Activated CD8-positive, alpha-beta T cell treated with anti-CD3 and anti-CD28 coated beads for 36 hours (primary cell): ENCODE measurements around the gene ST3GAL3. TPM values are rescaled to one million over a fixed set of nuclear protein-coding genes. Genes with fewer than 3 reads are reported as not detected.
"Not testable (repeated sequence)": the region's sequence is repeated elsewhere in the genome, so short reads cannot be mapped to it uniquely, and the experiment has no call there.

ENCODE experiments used
- ATAC-seq: fragments of 200-7000 bp; cut with Tn5 transposase; one replicate; pipeline ENCODE4 v1.10.0; 2021; ENCODE audit warnings: mild to moderate bottlenecking, moderate library complexity
- CTCF ChIA-PET: fragments of 350-600 bp; sonication (Branson Sonifier 250); formaldehyde crosslinking; loops from one replicate; lab custom pipeline; 2021; ENCODE audit warnings: antibody characterized with exemption; lab: Charles Lee
- POLR2A ChIA-PET: fragments of 350-600 bp; sonication (Branson Sonifier 250); formaldehyde crosslinking; loops from one replicate; lab custom pipeline; 2021; ENCODE audit warnings: antibody characterized with exemption; lab: Charles Lee
- DNase-seq: peaks from one replicate; pipeline ENCODE4 v3.0.0-alpha.2; 2020
- H3K27ac Mint-ChIP-seq: one replicate; pipeline ENCODE4 v1.8.0; 2021; ENCODE audit warnings: mild to moderate bottlenecking, mixed read lengths
- H3K27me3 Mint-ChIP-seq: one replicate; pipeline ENCODE4 v1.8.0; 2021; ENCODE audit warnings: mixed read lengths
- H3K36me3 Mint-ChIP-seq: one replicate; pipeline ENCODE4 v1.8.0; 2021; ENCODE audit warnings: low read depth, mixed read lengths
- H3K4me1 Mint-ChIP-seq: one replicate; pipeline ENCODE4 v1.8.0; 2021; ENCODE audit warnings: low read depth, mixed read lengths
- H3K4me3 Mint-ChIP-seq: one replicate; pipeline ENCODE4 v1.8.0; 2021; ENCODE audit warnings: mild to moderate bottlenecking, moderate library complexity, mixed read lengths
- H3K9me3 Mint-ChIP-seq: one replicate; pipeline ENCODE4 v1.8.0; 2021; ENCODE audit warnings: mixed read lengths
- intact Hi-C: fragments of 100-400 bp; cut with micrococcal nuclease; formaldehyde crosslinking; loops from one replicate; pipeline ENCODE4 v1.10.0; 2022
- total RNA-seq, 2 experiments: library from RNA; stranded (reverse); gene quantifications; one replicate each; pipeline ENCODE4 v1.2.3, GENCODE V29; 2021
- TF ChIP-seq, protein P1 (sequence below): fragments of 200-600 bp; IDR thresholded peaks from one replicate; pipeline ENCODE4 v1.8.0; 2022; ENCODE audit warnings: antibody characterized with exemption, mild to moderate bottlenecking

ST3GAL3 gene
- total RNA-seq, 2 experiments from 2014 or later, result 14.5 to 20.0 TPM

DNA sequence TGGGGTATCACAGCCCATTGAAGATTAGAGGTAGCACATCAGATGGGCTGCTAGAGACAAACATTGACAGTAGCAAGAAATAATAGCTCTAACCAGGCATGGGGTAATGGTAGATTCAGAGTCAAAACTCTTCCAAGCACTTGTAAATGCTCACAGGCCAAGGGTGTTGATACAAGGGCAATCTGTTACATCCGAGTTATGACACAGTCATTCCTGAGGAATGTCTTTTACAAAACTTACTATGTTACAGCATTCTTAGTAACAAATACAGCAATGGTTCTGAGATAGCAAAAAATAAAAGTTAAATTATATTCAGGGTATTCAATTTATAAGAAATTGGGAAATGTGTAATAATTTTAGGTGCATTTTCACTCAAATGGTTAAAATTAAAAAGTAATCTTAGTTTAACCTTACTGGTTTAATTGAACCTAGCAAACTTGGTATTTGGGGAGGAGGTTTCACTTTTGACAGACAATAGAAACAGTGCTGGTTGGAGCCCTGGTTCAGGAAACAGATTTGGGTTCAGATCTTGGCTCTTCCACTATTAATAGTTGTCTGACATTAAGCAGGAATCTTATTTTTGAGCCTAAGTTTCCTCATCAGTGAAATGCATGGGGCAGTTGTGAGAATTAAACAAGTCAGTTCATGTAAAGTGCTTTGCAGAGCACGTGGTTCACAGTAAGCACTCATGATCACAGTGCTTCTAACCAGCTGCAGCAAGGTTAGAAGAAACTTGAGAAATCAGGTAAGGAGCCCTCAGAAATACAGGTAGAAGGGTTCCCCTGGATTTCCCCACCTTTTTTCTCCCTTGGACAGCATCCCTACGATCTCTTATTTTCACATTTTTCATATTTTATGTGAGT is 4.4 kb downstream of the ST3GAL3 start:
- TF ChIP-seq, protein P1, sequence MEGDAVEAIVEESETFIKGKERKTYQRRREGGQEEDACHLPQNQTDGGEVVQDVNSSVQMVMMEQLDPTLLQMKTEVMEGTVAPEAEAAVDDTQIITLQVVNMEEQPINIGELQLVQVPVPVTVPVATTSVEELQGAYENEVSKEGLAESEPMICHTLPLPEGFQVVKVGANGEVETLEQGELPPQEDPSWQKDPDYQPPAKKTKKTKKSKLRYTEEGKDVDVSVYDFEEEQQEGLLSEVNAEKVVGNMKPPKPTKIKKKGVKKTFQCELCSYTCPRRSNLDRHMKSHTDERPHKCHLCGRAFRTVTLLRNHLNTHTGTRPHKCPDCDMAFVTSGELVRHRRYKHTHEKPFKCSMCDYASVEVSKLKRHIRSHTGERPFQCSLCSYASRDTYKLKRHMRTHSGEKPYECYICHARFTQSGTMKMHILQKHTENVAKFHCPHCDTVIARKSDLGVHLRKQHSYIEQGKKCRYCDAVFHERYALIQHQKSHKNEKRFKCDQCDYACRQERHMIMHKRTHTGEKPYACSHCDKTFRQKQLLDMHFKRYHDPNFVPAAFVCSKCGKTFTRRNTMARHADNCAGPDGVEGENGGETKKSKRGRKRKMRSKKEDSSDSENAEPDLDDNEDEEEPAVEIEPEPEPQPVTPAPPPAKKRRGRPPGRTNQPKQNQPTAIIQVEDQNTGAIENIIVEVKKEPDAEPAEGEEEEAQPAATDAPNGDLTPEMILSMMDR, result no peak
- CTCF ChIA-PET, result interaction anchor here (1.6 kb wide), 1 partner anchor 223 kb away, joined by 5 read pairs; no protein-coding TSS in a partner anchor

DNA sequence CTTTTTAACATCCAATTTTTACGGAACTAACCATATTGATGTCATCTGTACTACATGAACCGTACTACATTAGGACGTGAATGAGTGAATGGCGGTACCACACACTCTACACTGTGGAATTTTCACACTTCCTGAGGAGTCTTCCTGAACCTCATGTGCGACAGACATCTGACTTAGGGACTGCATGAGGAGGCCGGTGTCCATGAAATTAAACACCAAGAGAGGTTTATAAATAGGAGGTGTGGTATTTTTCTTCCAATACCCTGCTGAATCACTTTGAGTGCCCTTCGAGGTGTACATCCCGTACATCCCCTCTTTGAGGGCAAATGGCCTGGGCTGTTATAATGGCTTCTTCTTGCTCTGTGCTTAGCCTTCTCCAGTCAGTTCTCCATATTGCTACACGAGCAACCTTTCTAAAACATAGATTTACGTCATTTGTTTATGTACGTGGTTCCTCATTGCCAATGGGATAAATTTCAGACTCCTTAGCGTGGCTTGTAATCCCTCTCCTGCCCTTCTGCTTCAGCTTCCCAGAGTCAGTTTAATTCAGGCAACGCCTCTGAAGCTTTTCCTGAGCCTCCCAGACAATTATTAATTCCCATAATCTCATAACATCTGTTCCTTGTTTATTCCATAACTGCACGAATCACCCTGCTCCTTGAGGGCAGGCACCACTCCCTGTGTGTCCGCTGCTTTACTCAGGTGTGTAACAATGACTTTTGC is 9.4 kb downstream of the ST3GAL3 start:
- TF ChIP-seq, protein P1, result no peak
- POLR2A ChIA-PET, result no interaction called here
- DNase-seq (no peak), ATAC-seq (no peak)
- no peak overlapping the region for H3K4me3 Mint-ChIP-seq
- CTCF ChIA-PET, result no interaction called here
- no peaks in the 10 kb centered on the region for H3K27me3 Mint-ChIP-seq
- intact Hi-C loops, result no loop called here
- H3K27ac Mint-ChIP-seq, result no peak overlapping the region
- H3K9me3 Mint-ChIP-seq, result no peaks in the 10 kb centered on the region
- peaks cover 2% of the 10 kb centered on the region for H3K4me1 Mint-ChIP-seq
- peaks cover 2% of the 10 kb centered on the region for H3K36me3 Mint-ChIP-seq

More for the DNA sequence above, 4.4 kb downstream of the ST3GAL3 start:
- no peak for DNase-seq
- Mint-ChIP-seq H3K27me3 (no peaks in the 10 kb centered on the region), H3K4me1 (peaks cover 19% of the 10 kb centered on the region), H3K4me3 (no peak overlapping the region), H3K9me3 (no peaks in the 10 kb centered on the region), H3K27ac (no peak overlapping the region), H3K36me3 (peaks cover 18% of the 10 kb centered on the region)
- intact Hi-C loops, result no loop called here
- ATAC-seq, result no peak
- POLR2A ChIA-PET, result no interaction called here

DNA sequence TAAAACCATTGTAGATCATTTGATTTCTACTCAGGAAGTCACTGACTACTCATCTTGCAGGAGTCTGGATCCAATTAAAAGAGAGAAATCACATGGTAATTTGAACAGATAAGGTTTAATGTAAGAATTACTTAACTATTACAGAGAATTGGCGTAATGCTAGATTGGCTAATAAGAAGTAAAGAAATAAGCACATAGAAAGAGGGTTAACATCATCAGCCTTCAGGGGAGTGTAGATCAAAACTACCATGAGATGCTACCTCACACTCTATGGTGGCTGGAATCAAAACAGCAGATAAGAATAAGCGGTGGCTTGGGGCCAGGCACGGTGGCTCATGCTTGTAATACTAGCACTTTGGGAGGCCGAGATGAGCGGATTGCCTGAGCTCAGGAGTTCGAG is 11.7 kb downstream of the ST3GAL3 start:
- POLR2A ChIA-PET, result interaction anchor here (1.4 kb wide), 1 partner anchor 13 kb away, joined by 4 read pairs; no protein-coding TSS in a partner anchor
- DNase-seq (no peak), ATAC-seq (no peak)
- H3K36me3 Mint-ChIP-seq, result no peaks in the 10 kb centered on the region
- intact Hi-C loops, result no loop called here
- H3K27me3 Mint-ChIP-seq, result no peaks in the 10 kb centered on the region
- TF ChIP-seq, protein P1, result no peak
- no peak overlapping the region for H3K27ac Mint-ChIP-seq
- CTCF ChIA-PET, result no interaction called here
- no peak overlapping the region for H3K4me3 Mint-ChIP-seq
- H3K9me3 Mint-ChIP-seq, result no peaks in the 10 kb centered on the region
- H3K4me1 Mint-ChIP-seq, result no peaks in the 10 kb centered on the region

DNA sequence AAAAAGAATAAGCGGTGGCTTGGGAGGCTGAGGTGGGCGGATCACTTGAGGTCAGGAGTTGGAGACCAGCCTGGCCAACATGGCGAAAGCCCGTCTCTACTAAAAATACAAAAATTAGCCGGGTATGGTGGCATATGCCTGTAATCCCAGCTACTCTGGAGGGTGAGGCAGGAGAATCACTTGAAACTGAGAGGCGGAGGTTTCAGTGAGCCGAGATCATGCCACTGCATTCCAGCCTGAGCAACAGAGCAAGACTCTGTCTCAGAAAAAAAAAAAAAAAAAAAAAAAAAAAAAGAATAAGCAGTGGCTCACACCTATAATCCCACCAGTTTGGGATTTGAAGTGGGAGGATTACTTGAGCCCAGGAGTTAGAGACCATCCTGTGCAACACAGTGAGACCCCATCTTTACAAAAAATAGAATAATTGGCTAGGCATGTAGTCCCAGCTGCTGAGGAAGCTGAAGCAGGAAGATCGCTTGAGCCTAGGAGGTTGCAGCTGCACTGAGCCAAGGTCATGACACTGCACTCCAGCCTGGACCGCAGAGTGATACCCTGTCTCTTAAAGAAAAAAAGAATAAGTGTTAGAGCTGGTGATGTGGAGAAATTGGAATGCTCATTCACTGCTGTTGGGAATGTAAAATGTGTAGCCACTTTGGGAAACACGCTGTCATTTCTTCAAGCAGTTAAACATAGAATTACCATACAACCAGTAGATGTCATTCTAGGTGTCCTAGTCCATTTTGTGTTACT is 12.5 kb downstream of the ST3GAL3 start:
- ATAC-seq, H3K9me3 Mint-ChIP-seq, H3K36me3 Mint-ChIP-seq, H3K4me3 Mint-ChIP-seq, H3K27ac Mint-ChIP-seq, intact Hi-C loops, DNase-seq, H3K4me1 Mint-ChIP-seq, CTCF ChIA-PET, H3K27me3 Mint-ChIP-seq: not testable (repeated sequence)
- POLR2A ChIA-PET, result interaction anchor here (0.9 to 1.4 kb wide), 2 partner anchors 13 kb away, joined by 4 read pairs; partner anchors contain the start of gene ST3GAL3

DNA sequence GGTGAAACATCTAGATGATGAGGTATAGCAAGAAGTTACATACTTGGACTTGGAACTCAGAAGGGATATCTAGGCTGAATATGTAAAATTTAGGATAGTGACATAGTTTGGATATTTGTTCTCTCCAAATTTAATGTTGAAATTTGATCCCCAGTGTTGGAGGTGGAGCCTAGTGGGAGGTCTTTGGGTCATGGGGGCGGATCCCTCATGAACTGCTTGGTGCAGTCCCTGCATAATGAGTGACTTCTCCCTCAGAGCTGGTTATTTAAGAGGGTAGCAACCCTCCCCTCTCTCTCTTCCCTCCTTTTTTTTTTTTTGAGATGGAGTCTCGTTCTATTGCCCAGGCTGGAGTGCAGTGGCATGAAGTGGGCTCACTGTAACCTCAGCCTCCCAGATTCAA is 15.5 kb downstream of the ST3GAL3 start:
- POLR2A ChIA-PET, result interaction anchor here (0.7 kb wide), 1 partner anchor 30 kb away, joined by 3 read pairs; no protein-coding TSS in a partner anchor
- DNase-seq (no peak), ATAC-seq (no peak)
- intact Hi-C loops, result no loop called here
- Mint-ChIP-seq H3K4me3 (no peak overlapping the region), H3K27me3 (no peaks in the 10 kb centered on the region), H3K27ac (no peak overlapping the region), H3K4me1 (no peaks in the 10 kb centered on the region), H3K36me3 (no peaks in the 10 kb centered on the region), H3K9me3 (no peaks in the 10 kb centered on the region)
- TF ChIP-seq, protein P1, result no peak
- CTCF ChIA-PET, result interaction anchor here (0.6 kb wide), 1 partner anchor 756 kb away, joined by 3 read pairs; no protein-coding TSS in a partner anchor
